D721Med (cell line): ENCODE data around the gene MAP1LC3A.

Experiments
- DNase-seq: peaks from one replicate; pipeline ENCODE4 v3.0.0; 2011; ENCODE audit warnings: low spot score; ENCODE audit not compliant: insufficient read length
- FAIRE-seq: peaks from 2 replicates; lab custom pipeline; 2011; peaks lifted over from hg19 to GRCh38; lab: Jason Lieb, UNC
- CTCF ChIP-seq: IDR thresholded peaks from 2 replicates; pipeline ENCODE4 v1.5.1; 2012; ENCODE audit warnings: mild to moderate bottlenecking, control low read depth; ENCODE audit not compliant: insufficient read depth; ENCODE audit errors: missing control alignments

MAP1LC3A gene

DNA sequence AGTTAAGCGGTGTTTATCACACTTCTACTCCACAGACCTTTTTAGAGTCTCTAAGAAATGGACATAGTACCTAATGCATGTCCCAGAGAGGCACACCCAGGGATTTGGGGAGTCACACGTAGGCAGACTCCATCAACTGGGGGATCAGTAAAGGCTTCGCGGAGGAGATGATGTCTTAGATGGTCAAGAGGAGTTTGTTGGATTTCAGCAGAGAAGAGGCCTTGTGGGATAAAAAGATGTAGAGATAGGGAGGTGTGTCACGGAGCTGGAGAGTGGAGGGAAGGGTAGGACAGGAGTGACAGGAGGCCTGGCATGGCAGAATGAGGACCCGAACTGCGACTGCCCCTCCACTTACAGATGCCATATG is 33.2 kb upstream of the MAP1LC3A start:
- no peak for TF ChIP-seq CTCF
- DNase-seq (no peak), FAIRE-seq (no peak)

DNA sequence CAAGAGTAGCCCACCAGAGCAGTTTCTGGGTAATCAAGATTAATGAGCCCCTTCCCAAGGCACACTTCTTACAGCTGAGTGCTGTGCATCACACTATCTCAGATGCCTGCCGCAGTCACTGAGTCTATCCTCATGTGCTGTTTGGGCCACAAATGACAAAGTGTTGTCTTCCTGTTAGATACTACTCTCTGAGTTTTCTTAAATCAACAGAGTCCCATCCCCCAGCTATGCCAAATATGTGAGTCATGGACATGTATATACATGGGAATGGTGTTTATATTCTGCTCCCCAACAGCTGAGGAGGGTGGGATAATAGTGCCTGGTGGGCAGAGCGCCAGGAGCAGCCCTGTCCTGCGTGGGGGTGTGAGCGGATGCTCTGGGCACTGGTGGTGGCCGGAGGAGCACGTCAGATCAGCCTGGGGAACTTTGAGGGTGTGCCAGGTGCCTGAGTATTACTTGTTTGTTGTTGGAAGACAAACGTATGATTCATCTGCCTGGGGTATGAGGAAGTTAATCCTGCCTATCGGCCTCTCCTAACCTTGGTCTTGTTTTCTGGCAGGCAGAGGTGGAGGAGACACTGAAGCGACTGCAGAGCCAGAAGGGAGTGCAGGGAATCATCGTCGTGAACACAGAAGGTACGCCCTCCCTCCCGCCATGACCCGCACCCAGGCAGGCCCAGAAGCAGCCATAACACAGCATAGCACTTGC is 32.7 kb upstream of the MAP1LC3A start:
- FAIRE-seq (no peak), DNase-seq (no peak)
- no peak for TF ChIP-seq CTCF

GRCh38 chr20:34526466-34526865 is 32.1 kb upstream of the MAP1LC3A start:
- no peak for FAIRE-seq
- DNase-seq = no peak
- no peak for TF ChIP-seq CTCF

- no peak for DNase-seq
- no peak for TF ChIP-seq CTCF
- FAIRE-seq = no peak
Observed at GRCh38 chr20:34527016-34527415, 31.5 kb upstream of the MAP1LC3A start.

DNA sequence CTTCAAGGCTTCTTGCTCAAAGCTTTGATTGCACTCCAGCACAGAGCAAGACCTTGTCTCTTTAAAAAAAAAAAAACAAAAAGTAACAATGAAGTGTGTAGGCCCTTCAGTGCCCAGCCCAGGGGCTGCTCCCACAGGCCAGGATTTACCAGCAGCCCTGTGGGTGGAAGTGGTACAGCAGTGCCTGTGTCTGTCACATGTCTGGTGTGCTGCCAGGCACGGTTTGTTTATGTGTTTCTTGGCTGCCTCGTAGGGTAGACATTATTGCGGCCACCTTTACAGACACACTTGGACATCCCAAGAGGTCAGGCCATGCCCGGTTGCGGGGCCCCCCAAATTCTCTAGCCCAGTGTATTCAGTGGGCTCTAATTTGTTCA is 29.6 kb upstream of the MAP1LC3A start:
- no peak for TF ChIP-seq CTCF
- FAIRE-seq = no peak
- no peak for DNase-seq

- DNase-seq = no peak
- no peak for FAIRE-seq
- TF ChIP-seq CTCF = no peak
Observed at GRCh38 chr20:34529742-34530141, 28.8 kb upstream of the MAP1LC3A start.

DNA sequence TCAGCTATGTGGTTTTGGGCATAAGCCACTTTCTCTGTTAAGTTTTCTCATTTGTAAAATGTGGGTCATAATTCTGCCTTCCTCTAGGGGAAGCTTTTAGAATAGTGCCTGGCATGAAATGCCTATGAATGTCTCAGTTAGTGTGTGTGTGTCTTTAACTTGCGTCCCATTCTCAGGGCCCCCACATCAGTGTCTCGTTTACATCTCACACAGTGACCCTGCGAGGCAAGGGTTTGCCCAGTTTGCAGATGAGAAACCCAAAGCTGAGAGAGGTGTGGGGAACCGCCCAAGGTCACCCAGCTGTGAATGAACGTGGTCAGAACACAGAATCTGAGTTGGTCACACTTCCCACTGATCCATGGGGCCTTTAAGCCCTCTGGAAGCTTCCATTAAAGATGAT is 28.2 kb upstream of the MAP1LC3A start:
- no peak for FAIRE-seq
- no peak for DNase-seq
- TF ChIP-seq CTCF = no peak
